G401.6 (cell line): ENCODE measurements around the gene TYRO3.
"Not testable (repeated sequence)": the region's sequence is repeated elsewhere in the genome, so short reads cannot be mapped to it uniquely, and the experiment has no call there.

Experiments
- FAIRE-seq: peaks from 2 replicates; lab custom pipeline; 2012; peaks lifted over from hg19 to GRCh38; lab: Jason Lieb, UNC

Gene TYRO3

GRCh38 chr15:41574158-41574557 is 15.1 kb downstream of the TYRO3 start:
- FAIRE-seq, result no peak

- no peak for FAIRE-seq
Measured at GRCh38 chr15:41575282-41575681, 16.3 kb downstream of the TYRO3 start.

GRCh38 chr15:41577863-41578735 is 19.1 kb downstream of the TYRO3 start:
- no peak for FAIRE-seq

- no peak for FAIRE-seq
Measured at GRCh38 chr15:41578736-41579383, 19.8 kb downstream of the TYRO3 start.

GRCh38 chr15:41581110-41581509 is 22.1 kb downstream of the TYRO3 start:
- no peak for FAIRE-seq

GRCh38 chr15:41583795-41584194 is 24.8 kb downstream of the TYRO3 start:
- FAIRE-seq, result no peak

- FAIRE-seq, result no peak
Measured at GRCh38 chr15:41584636-41585126, 25.7 kb downstream of the TYRO3 start.

GRCh38 chr15:41585127-41586047 is 26.4 kb downstream of the TYRO3 start:
- no peak for FAIRE-seq

GRCh38 chr15:41586531-41587282 is 27.7 kb downstream of the TYRO3 start:
- FAIRE-seq, result not testable (repeated sequence)

GRCh38 chr15:41589018-41589417 is 30.0 kb downstream of the TYRO3 start:
- FAIRE-seq, result not testable (repeated sequence)

GRCh38 chr15:41589571-41589970 is 30.6 kb downstream of the TYRO3 start:
- not testable (repeated sequence) for FAIRE-seq

- not testable (repeated sequence) for FAIRE-seq
Measured at GRCh38 chr15:41591217-41591616, 32.2 kb downstream of the TYRO3 start.

- FAIRE-seq, result not testable (repeated sequence)
Measured at GRCh38 chr15:41592718-41593117, 33.7 kb downstream of the TYRO3 start.

- FAIRE-seq, result no peak
Measured at GRCh38 chr15:41594801-41595746, 36.1 kb downstream of the TYRO3 start.

GRCh38 chr15:41596972-41597371 is 38.0 kb downstream of the TYRO3 start:
- FAIRE-seq, result no peak

GRCh38 chr15:41597787-41598186 is 38.8 kb downstream of the TYRO3 start:
- FAIRE-seq, result no peak

GRCh38 chr15:41599061-41599460 is 40.0 kb downstream of the TYRO3 start:
- FAIRE-seq, result no peak

GRCh38 chr15:41603411-41603935 is 44.5 kb downstream of the TYRO3 start:
- no peak for FAIRE-seq

GRCh38 chr15:41603941-41604911 is 45.2 kb downstream of the TYRO3 start:
- peak; percentile 61 for FAIRE-seq
